ENCODE data around the gene TFB1M.

Gene TFB1M

GRCh38 chr6:155297669-155298068, 16.6 kb downstream of the TFB1M start:
- no peak overlapping the region for H3K4me3 ChIP-seq (replicated peaks; ENCODE audit: low read depth, low read length)
- TF ChIP-seq CTCF (IDR thresholded peaks at IDR 0.05; ENCODE audit: low read depth, low read length, missing control alignments) = no peak
- no peak for DNase-seq (ENCODE audit: extremely low read depth, low read depth)

- no peak for TF ChIP-seq CTCF (IDR thresholded peaks at IDR 0.05; ENCODE audit: low read depth, low read length, missing control alignments)
- no peak overlapping the region for H3K4me3 ChIP-seq (replicated peaks; ENCODE audit: low read depth, low read length)
- no peak for DNase-seq (ENCODE audit: extremely low read depth, low read depth)
Measured at GRCh38 chr6:155292711-155293110, 21.6 kb downstream of the TFB1M start.

DNA sequence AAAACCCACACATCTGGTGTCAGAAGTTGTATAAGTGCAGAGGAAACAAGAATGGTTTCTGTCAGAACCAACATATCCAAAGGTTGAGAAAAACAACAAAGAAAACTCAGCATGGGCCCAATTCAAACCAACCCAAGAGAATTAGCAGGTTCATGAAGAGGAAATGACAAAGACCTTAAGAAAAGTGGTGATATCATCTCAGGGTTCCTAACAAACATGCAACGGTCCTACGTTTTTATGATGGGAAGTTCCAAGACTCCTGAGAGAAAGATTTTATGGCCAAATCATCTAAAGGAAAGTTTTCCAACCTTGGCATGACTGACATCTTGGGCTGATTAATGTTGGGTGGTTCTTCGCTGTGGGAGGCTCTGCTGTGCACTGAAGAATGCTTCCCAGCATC, 23.0 kb downstream of the TFB1M start:
- H3K4me3 ChIP-seq (replicated peaks; ENCODE audit: low read depth, low read length) = no peak overlapping the region
- no peak for DNase-seq (ENCODE audit: extremely low read depth, low read depth)
- TF ChIP-seq CTCF (IDR thresholded peaks at IDR 0.05; ENCODE audit: low read depth, low read length, missing control alignments) = no peak

DNA sequence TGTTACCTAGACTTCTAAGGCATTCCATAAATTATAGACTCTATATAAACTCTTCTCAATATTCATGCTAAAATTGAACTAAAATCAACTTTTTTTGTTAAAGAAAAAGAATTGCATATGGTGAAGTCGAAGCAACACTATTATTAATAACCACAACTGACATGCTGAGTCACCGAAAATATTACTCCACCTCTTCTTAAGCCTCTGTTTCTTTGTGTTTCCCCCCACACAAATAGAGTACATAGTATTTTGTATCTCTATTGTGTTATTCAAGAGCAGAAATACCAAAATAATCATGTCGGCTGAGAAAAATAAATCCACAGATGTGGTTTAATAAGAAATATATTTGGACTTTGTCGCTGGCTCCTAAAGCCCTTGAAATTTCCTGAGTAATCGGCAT, 23.8 kb downstream of the TFB1M start:
- DNase-seq (ENCODE audit: extremely low read depth, low read depth) = no peak
- H3K4me3 ChIP-seq (replicated peaks; ENCODE audit: low read depth, low read length) = no peak overlapping the region
- TF ChIP-seq CTCF (IDR thresholded peaks at IDR 0.05; ENCODE audit: low read depth, low read length, missing control alignments) = no peak

DNA sequence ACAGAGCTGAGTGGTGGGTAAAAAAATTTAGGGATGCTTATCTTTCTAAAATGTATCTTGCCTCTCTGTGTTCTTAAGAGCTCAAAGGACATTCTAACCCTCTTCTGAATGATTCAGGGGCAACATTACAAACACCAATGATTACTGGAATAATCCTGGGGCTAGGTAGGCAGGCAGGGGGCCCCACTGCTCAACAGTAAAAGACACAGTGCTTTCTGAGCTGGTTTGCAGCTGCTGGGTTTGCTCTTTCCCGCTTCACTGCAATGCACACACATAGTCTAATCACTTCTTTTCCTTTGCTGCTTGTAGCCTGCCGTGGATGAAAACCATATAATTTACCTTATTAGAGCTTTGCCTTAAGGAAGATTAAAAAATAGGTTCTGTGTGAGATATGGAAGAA, 26.5 kb downstream of the TFB1M start:
- TF ChIP-seq CTCF (IDR thresholded peaks at IDR 0.05; ENCODE audit: low read depth, low read length, missing control alignments) = no peak
- no peak overlapping the region for H3K4me3 ChIP-seq (replicated peaks; ENCODE audit: low read depth, low read length)
- no peak for DNase-seq (ENCODE audit: extremely low read depth, low read depth)

- no peak for DNase-seq (ENCODE audit: extremely low read depth, low read depth)
- TF ChIP-seq CTCF (IDR thresholded peaks at IDR 0.05; ENCODE audit: low read depth, low read length, missing control alignments) = no peak
- no peak overlapping the region for H3K4me3 ChIP-seq (replicated peaks; ENCODE audit: low read depth, low read length)
Measured at GRCh38 chr6:155284775-155285174, 29.5 kb downstream of the TFB1M start.

GRCh38 chr6:155278319-155279049, 35.8 kb downstream of the TFB1M start:
- no peak for DNase-seq (ENCODE audit: extremely low read depth, low read depth)

More at GRCh38 chr6:155278319-155279049, 35.8 kb downstream of the TFB1M start:
- no peak for TF ChIP-seq CTCF (IDR thresholded peaks at IDR 0.05; ENCODE audit: low read depth, low read length, missing control alignments)
- H3K4me3 ChIP-seq (replicated peaks; ENCODE audit: low read depth, low read length) = no peak overlapping the region

Data from HFF-Myc (cell line).